ENCODE data around the gene PDX1.

Gene PDX1

GRCh38 chr13:27896726-27897125, 23.1 kb upstream of the PDX1 start:
- Histone ChIP-seq H3K9me3 (ENCODE audit: insufficient read depth, low read length, severe bottlenecking) (no peaks in the 10 kb centered on the region), H3K4me3 (ENCODE audit: low read depth in 1 of 2, low read length in 2 of 2) (no peak overlapping the region), H3K36me3 (ENCODE audit: insufficient read depth, low read length) (no peaks in the 10 kb centered on the region), H3K79me2 (ENCODE audit: insufficient read depth, low read length) (no peaks in the 10 kb centered on the region), H3K27ac (ENCODE audit: low read length) (no peak overlapping the region), H4K20me1 (ENCODE audit: insufficient read depth, low read length) (no peaks in the 10 kb centered on the region), H3K4me2 (ENCODE audit: insufficient read depth, low read length) (no peak overlapping the region), H3K9ac (ENCODE audit: low read depth, low read length) (no peak overlapping the region), H3K4me1 (ENCODE audit: insufficient read depth, low read length) (no peaks in the 10 kb centered on the region), H2AFZ (ENCODE audit: low read depth, low read length) (no peak overlapping the region), H3K27me3 (ENCODE audit: insufficient read depth, low read length, poor library complexity) (peaks cover 6% of the 10 kb centered on the region)
- ATAC-seq (ENCODE audit: insufficient read depth, low read depth) (no peak), DNase-seq (no peak)
- TF ChIP-seq EZH2 (IDR thresholded peaks at IDR 0.05; ENCODE audit: borderline replicate concordance, low read depth, low read length, severe bottlenecking) (no peak), CTCF (IDR thresholded peaks at IDR 0.05; ENCODE audit: borderline replicate concordance, extremely low read depth, low read length, poor library complexity, severe bottlenecking) (no peak)

DNA sequence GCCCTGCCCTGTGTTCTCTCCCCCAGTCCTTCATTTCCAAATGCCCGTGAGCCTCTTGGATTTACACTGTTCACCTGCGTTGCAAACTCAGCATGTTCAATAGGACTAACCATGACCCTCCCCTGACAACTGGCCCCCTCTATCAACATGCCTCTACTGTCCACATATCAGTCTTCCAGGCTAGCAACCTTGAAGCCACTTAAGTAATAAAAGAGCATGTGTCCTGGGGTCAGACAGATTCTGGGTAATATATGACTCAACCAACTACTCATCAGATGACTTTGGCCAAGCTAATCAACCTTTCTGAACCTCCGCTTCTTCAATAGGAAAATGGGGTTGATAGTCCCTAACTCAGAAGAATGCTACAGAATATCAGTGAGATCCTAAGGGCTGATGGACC, 15.1 kb upstream of the PDX1 start:
- DNase-seq, result no peak
- no peaks in the 10 kb centered on the region for H3K4me1 ChIP-seq (ENCODE audit: insufficient read depth, low read length)
- no peaks in the 10 kb centered on the region for H3K36me3 ChIP-seq (ENCODE audit: insufficient read depth, low read length)
- H3K9me3 ChIP-seq (ENCODE audit: insufficient read depth, low read length, severe bottlenecking), result no peaks in the 10 kb centered on the region
- no peak for TF ChIP-seq EZH2 (IDR thresholded peaks at IDR 0.05; ENCODE audit: borderline replicate concordance, low read depth, low read length, severe bottlenecking)
- H3K27me3 ChIP-seq (ENCODE audit: insufficient read depth, low read length, poor library complexity), result peaks cover 12% of the 10 kb centered on the region
- ATAC-seq (ENCODE audit: insufficient read depth, low read depth), result no peak
- no peak overlapping the region for H3K27ac ChIP-seq (ENCODE audit: low read length)
- H3K9ac ChIP-seq (ENCODE audit: low read depth, low read length), result no peak overlapping the region
- no peaks in the 10 kb centered on the region for H4K20me1 ChIP-seq (ENCODE audit: insufficient read depth, low read length)
- no peak overlapping the region for H3K4me2 ChIP-seq (ENCODE audit: insufficient read depth, low read length)
- no peaks in the 10 kb centered on the region for H3K79me2 ChIP-seq (ENCODE audit: insufficient read depth, low read length)
- H3K4me3 ChIP-seq (ENCODE audit: low read depth in 1 of 2, low read length in 2 of 2), result no peak overlapping the region
- H2AFZ ChIP-seq (ENCODE audit: low read depth, low read length), result no peak overlapping the region

DNA sequence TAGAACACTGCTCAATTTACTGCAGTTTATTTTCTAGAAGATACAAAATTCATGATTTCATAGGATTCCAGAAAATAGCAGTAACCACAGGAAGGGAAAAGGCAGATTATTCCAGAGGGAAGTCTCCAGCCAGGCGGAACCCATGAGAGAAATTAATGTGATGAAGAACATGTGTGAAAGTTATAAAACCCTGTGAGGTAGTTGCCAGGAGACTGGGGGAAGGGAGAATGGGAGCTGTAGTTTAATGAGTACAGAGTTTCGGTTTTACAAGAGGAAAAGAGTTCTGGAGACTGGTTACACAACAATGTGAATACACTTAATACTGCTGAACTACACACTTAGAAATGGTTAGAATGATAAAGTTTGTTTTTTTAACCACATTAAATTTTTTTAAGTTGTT, 14.2 kb upstream of the PDX1 start:
- Histone ChIP-seq H3K27me3 (ENCODE audit: insufficient read depth, low read length, poor library complexity) (peaks cover 12% of the 10 kb centered on the region), H3K4me1 (ENCODE audit: insufficient read depth, low read length) (no peaks in the 10 kb centered on the region), H3K4me2 (ENCODE audit: insufficient read depth, low read length) (no peak overlapping the region), H3K9me3 (ENCODE audit: insufficient read depth, low read length, severe bottlenecking) (no peaks in the 10 kb centered on the region), H3K4me3 (ENCODE audit: low read depth in 1 of 2, low read length in 2 of 2) (no peak overlapping the region), H3K27ac (ENCODE audit: low read length) (no peak overlapping the region), H3K9ac (ENCODE audit: low read depth, low read length) (no peak overlapping the region), H2AFZ (ENCODE audit: low read depth, low read length) (no peak overlapping the region), H3K79me2 (ENCODE audit: insufficient read depth, low read length) (no peaks in the 10 kb centered on the region), H3K36me3 (ENCODE audit: insufficient read depth, low read length) (no peaks in the 10 kb centered on the region), H4K20me1 (ENCODE audit: insufficient read depth, low read length) (no peaks in the 10 kb centered on the region)
- TF ChIP-seq EZH2 (IDR thresholded peaks at IDR 0.05; ENCODE audit: borderline replicate concordance, low read depth, low read length, severe bottlenecking) (no peak), CTCF (IDR thresholded peaks at IDR 0.05; ENCODE audit: borderline replicate concordance, extremely low read depth, low read length, poor library complexity, severe bottlenecking) (no peak)
- ATAC-seq (ENCODE audit: insufficient read depth, low read depth) (no peak), DNase-seq (no peak)

DNA sequence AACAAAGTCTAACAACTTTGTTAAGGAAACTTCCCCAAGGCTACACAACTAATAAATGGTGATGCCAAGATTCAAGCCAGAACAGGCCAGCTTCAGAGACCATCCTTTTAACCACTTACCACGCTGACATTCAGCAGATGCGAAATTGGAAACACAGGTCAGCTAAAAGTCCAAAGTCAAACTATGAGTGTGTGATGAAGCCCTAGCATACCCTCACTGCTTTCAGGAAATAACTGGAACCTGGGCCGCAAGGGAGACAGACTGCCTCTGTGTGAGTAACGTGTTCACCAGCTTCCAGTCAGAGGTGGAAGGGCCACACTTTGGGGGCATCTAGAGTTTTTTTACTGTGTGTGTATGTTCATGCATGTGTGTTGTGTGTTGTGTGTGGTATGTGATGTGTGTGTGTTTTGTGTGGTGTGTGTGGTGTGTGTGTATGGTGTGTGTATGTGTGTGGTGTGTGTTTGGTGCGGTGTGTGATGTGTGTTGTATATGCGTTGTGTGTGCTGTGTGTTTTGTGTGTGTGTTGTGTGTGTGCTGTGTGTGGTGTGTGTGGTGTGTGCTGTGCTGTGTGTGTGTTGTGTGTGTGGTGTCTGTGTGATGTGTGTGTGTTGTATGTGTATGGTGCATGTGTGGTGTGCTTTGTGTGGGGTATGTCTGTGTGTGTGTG, 12.5 kb upstream of the PDX1 start:
- Histone ChIP-seq H4K20me1 (ENCODE audit: insufficient read depth, low read length) (no peaks in the 10 kb centered on the region), H3K4me1 (ENCODE audit: insufficient read depth, low read length) (no peaks in the 10 kb centered on the region)
- TF ChIP-seq EZH2 (IDR thresholded peaks at IDR 0.05; ENCODE audit: borderline replicate concordance, low read depth, low read length, severe bottlenecking) (no peak), CTCF (IDR thresholded peaks at IDR 0.05; ENCODE audit: borderline replicate concordance, extremely low read depth, low read length, poor library complexity, severe bottlenecking) (no peak)

More for the DNA sequence above, 12.5 kb upstream of the PDX1 start:
- Histone ChIP-seq H2AFZ (ENCODE audit: low read depth, low read length) (no peak overlapping the region), H3K27ac (ENCODE audit: low read length) (no peak overlapping the region), H3K79me2 (ENCODE audit: insufficient read depth, low read length) (no peaks in the 10 kb centered on the region), H3K9ac (ENCODE audit: low read depth, low read length) (no peak overlapping the region), H3K9me3 (ENCODE audit: insufficient read depth, low read length, severe bottlenecking) (no peaks in the 10 kb centered on the region), H3K27me3 (ENCODE audit: insufficient read depth, low read length, poor library complexity) (peaks cover 12% of the 10 kb centered on the region), H3K36me3 (ENCODE audit: insufficient read depth, low read length) (no peaks in the 10 kb centered on the region), H3K4me3 (ENCODE audit: low read depth in 1 of 2, low read length in 2 of 2) (no peak overlapping the region), H3K4me2 (ENCODE audit: insufficient read depth, low read length) (no peak overlapping the region)
- no peak for DNase-seq
- ATAC-seq (ENCODE audit: insufficient read depth, low read depth), result no peak

All from DND-41 (cell line).